ENCODE measurements around the gene TESK2.

The TESK2 gene

DNA sequence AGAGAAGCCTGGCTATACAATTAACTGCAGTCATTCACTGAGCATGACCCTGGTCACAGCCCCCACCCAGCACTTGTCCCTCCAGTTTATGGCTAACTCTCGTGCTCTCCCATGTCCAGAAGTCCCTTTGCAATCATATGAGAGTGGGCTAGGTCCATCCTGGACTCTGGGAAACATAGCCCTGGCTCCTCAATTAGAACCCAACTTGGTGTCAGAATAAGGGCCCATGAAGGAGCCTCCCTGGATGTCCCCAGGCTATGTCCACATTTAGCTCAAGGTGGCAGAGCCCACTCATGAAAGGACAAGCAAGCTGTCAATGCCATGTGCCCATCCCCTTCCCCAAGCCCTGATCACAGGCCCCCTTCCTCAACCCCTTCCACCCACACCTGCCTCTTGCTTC lies 191.7 kb downstream of the TESK2 start:
- no peak for DNase-seq

DNA sequence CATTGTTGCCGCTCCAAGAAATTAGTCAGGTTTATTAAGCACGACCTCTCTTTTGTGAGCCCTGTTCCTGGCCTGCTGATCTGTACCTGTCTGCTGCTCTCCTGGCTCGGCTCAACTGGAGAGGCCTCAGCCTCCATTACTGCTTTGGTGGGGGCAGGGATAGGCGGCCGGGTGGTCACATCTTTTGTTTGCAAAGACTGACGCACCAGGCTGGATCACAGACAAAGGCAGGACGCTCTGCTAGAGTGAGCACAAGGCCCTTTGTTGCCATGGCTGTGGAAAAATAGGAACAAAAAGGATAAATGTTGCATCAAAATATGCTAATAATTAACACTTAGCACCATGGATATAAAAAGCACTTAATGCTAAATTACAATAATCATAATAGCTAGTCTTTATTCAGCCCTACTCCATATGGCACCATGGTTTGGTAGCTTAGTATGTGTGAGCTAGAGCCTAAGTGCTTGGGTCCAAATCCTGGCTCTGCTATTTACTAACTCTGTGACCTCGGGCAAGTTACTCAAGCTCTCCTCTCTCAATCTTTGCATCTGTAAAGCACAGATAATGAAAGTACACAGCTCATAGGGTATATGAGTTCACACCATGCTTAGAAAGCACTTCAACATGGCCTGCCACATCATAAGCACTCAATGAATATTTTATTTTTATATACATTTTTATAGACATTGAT lies 193.2 kb downstream of the TESK2 start:
- peak; percentile 44 for DNase-seq
